Spleen (tissue), 11 donors: Measurements from ENCODE around the gene PYGB. TPM values are rescaled to one million over a fixed set of nuclear protein-coding genes. Genes with fewer than 3 reads are reported as not detected.

Experiments
- DNase-seq: peaks from one replicate; pipeline ENCODE4 v3.0.0-alpha.2; 2020
- H3K27ac ChIP-seq, 8 donors: fragments of 200-600 bp; sonication (generic) in 7 of 8; 1 replicate in 4 of 8; 2 replicates in 4 of 8; pipeline versions ENCODE4 v1.5.0 to v1.8.0; 2016 to 2021; ENCODE audit warnings: inconsistent platforms in 4 of 8, mild to moderate bottlenecking in 4 of 8, moderate library complexity in 1 of 8
- H3K27me3 ChIP-seq, 7 donors: fragments of 200-600 bp; sonication (generic) in 6 of 7; replicated peaks in 1 of 7; 1 replicate in 4 of 7; 2 replicates in 3 of 7; pipeline versions ENCODE4 v1.5.0 to v1.8.0; 2016 to 2021; ENCODE audit warnings: inconsistent platforms in 3 of 7, mild to moderate bottlenecking in 1 of 7
- H3K36me3 ChIP-seq, 6 donors: fragments of 200-600 bp; sonication (generic) in 5 of 6; 1 replicate in 4 of 6; 2 replicates in 2 of 6; pipeline versions ENCODE4 v1.5.0 to v1.8.0; 2016 to 2021; ENCODE audit warnings: inconsistent platforms in 2 of 6
- H3K4me1 ChIP-seq, 6 donors: fragments of 200-600 bp; sonication (generic) in 5 of 6; 1 replicate in 3 of 6; 2 replicates in 3 of 6; pipeline versions ENCODE4 v1.5.0 to v1.8.0; 2016 to 2021; ENCODE audit warnings: inconsistent platforms in 3 of 6
- H3K4me3 ChIP-seq, 8 donors: fragments of 200-600 bp; sonication (generic) in 7 of 8; 1 replicate in 4 of 8; 2 replicates in 4 of 8; pipeline versions ENCODE4 v1.5.0 to v1.8.0; 2016 to 2021; ENCODE audit warnings: inconsistent platforms in 4 of 8, mild to moderate bottlenecking in 4 of 8, moderate library complexity in 2 of 8
- H3K9me3 ChIP-seq, 8 donors: fragments of 200-600 bp; sonication (generic) in 7 of 8; 1 replicate in 4 of 8; 2 replicates in 4 of 8; pipeline versions ENCODE4 v1.5.0 to v1.8.0; 2016 to 2021; ENCODE audit warnings: inconsistent platforms in 4 of 8
- POLR2A ChIP-seq, 3 donors: fragments of 450-650 bp; IDR thresholded peaks; one replicate each; pipeline ENCODE4 v1.5.1; 2017; ENCODE audit warnings: antibody characterized with exemption in 3 of 3, mild to moderate bottlenecking in 1 of 3
- POLR2AphosphoS5 ChIP-seq, 3 donors: sonication (generic); formaldehyde crosslinking; IDR thresholded peaks; one replicate each; pipeline ENCODE4 v1.5.1; 2017; ENCODE audit warnings: antibody characterized with exemption in 3 of 3
- WGBS, 5 donors: extraction: QIAGEN DNeasy Blood & Tissue Kit in 3 of 5; methylation state at CpG; one replicate each; pipeline versions ENCODE4 v1.1.5 to v1.1.7; 2013 to 2018; 5-methylcytosine and 5-hydroxymethylcytosine counted together
- intact Hi-C: fragments of 100-400 bp; cut with DNase I; formaldehyde crosslinking; loops from one replicate; pipeline ENCODE4 v1.15.0; 2023; ENCODE audit warnings: low total_unique reads
- polyA plus RNA-seq, 3 donors: library from polyadenylated mRNA; stranded (reverse); fragments of 200-250 nt; gene quantifications; one replicate each; pipeline ENCODE4 v1.2.1, GENCODE V29; 2013
- small RNA-seq, 4 donors: library from RNA; depleted of rRNA; stranded (forward); fragments of <200 nt; gene quantifications; one replicate each; pipeline ENCODE3, GENCODE V24; 2016
- total RNA-seq, 7 donors: library from RNA; depleted of rRNA in 3 of 7; stranded (reverse); fragments of >200 nt in 3 of 7; fragmentation: NEBNext Ultra II Directional in 4 of 7; extraction: Animal tissue kit (Norgen Biotek cat#: 25700) in 4 of 7; gene quantifications; one replicate each; pipeline versions ENCODE4 v1.1.0 to v1.2.1, GENCODE V29; 2016 to 2021
- TF ChIP-seq, protein P1 (sequence below), 11 experiments: fragments of 200-600 bp in 7 of 11; fragments of 450-650 bp in 4 of 11; sonication (generic) in 4 of 11; IDR thresholded peaks in 8 of 11; conservative IDR thresholded peaks in 3 of 11; 1 replicate in 7 of 11; 2 replicates in 4 of 11; pipeline versions ENCODE4 v1.4.0 to v1.8.0; 2016 to 2021; ENCODE audit warnings: antibody characterized with exemption in 11 of 11, inconsistent platforms in 4 of 11, mild to moderate bottlenecking in 1 of 11
- donor health status: healthy with polysubstance abuse.
- donor health status: DM: no; HTN: no; CAD: no; lungs with moderate emphysema.
- donor health status: DM: no; HTN: no; CAD: no.
- donor health status: Bipolar disorder and iron deficiency.
- donor health status: healthy.
- donor health status: DM: no; HTN: no; CAD: no.
- donor health status: DM: yes; HTN: yes; CAD: no.

Gene PYGB
- total and polyA plus RNA-seq, 10 donors, result 10.5 to 47.8 (median 32.3) TPM

DNA sequence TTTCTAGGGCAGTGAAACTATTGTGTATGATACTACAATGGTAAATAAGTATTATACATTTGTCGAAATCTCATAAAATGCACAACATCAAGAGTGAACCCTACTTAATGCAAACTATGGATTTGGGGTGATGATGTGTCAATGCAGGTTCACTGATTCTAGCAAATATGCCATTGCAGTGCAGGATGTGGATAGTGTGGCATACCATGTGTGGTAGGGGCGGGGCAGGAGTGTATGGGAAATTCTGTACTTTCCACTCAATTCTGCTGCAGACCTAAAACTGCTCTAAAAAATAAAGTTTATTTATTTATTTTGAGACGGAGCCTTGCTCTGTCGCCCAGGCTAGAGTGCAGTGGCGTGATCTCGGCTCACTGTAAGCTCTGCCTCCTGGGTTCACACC is 98.5 kb downstream of the PYGB start:
- Histone ChIP-seq H3K36me3 (peaks cover 0 to 8% (median 0%) of the 10 kb centered on the region in 6 donors), H3K9me3 (no peaks in the 10 kb centered on the region), H3K4me1 (peaks cover 0 to 26% (median 0%) of the 10 kb centered on the region in 6 donors), H3K27ac (no peak overlapping the region), H3K4me3 (no peak overlapping the region), H3K27me3 (no peaks in the 10 kb centered on the region)
- TF ChIP-seq POLR2AphosphoS5 (IDR thresholded peaks at IDR 0.05) (no peak), POLR2A (IDR thresholded peaks at IDR 0.05) (no peak)
- TF ChIP-seq, protein P1, sequence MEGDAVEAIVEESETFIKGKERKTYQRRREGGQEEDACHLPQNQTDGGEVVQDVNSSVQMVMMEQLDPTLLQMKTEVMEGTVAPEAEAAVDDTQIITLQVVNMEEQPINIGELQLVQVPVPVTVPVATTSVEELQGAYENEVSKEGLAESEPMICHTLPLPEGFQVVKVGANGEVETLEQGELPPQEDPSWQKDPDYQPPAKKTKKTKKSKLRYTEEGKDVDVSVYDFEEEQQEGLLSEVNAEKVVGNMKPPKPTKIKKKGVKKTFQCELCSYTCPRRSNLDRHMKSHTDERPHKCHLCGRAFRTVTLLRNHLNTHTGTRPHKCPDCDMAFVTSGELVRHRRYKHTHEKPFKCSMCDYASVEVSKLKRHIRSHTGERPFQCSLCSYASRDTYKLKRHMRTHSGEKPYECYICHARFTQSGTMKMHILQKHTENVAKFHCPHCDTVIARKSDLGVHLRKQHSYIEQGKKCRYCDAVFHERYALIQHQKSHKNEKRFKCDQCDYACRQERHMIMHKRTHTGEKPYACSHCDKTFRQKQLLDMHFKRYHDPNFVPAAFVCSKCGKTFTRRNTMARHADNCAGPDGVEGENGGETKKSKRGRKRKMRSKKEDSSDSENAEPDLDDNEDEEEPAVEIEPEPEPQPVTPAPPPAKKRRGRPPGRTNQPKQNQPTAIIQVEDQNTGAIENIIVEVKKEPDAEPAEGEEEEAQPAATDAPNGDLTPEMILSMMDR (IDR thresholded peaks at IDR 0.05 in 8 of 11, conservative IDR thresholded peaks at IDR 0.05 in 3 of 11), result no peak
- 89 to 95% (median 91%) methylated on average over 6 of the region's 6 CpGs for WGBS, 5 donors
- DNase-seq, result no peak
- intact Hi-C loops, result no loop called here

Small RNA genes lying within 50 kb of the gene (small RNA-seq; reads per million reads assigned to genes)
- 0 reads per million in 4 donors for gene AL035252.4
- gene AL121772.2, result 0 reads per million in 4 donors
- 0 reads per million in 4 donors for gene RF00019

Other genes with a start within 250 kb of the PYGB start
- 10 to 100 TPM; 34.0 to 50.8 (median 41.3) TPM for gene ACSS1, start 189.9 kb upstream of the PYGB start, total RNA-seq
- gene ACSS1, start 189.9 kb upstream of the PYGB start, polyA plus RNA-seq, result 10 to 100 TPM; 20.3 to 26.8 (median 26.3) TPM
- gene VSX1, start 165.9 kb upstream of the PYGB start, total RNA-seq, result not detected
- gene VSX1, start 165.9 kb upstream of the PYGB start, polyA plus RNA-seq, result not detected
- gene ENTPD6, start 52.4 kb upstream of the PYGB start, total RNA-seq, result 10 to 100 TPM; 31.6 to 49.6 (median 35.7) TPM
- gene ENTPD6, start 52.4 kb upstream of the PYGB start, polyA plus RNA-seq, result 10 to 100 TPM; 23.0 to 42.0 (median 33.6) TPM
- gene ABHD12, start 142.8 kb downstream of the PYGB start, total RNA-seq, result 10 to 100 TPM; 21.5 to 36.9 (median 26.7) TPM
- gene ABHD12, start 142.8 kb downstream of the PYGB start, polyA plus RNA-seq, result 10 to 100 TPM; 16.1 to 20.0 (median 19.4) TPM
- gene GINS1, start 159.6 kb downstream of the PYGB start, total RNA-seq, result 1 to 10 TPM; 1.4 to 3.9 (median 2.8) TPM
- 1 to 10 TPM in 2 of 3 donors, under 1 TPM in 1; 0.85 to 2.9 (median 2.4) TPM for gene GINS1, start 159.6 kb downstream of the PYGB start, polyA plus RNA-seq